ENCODE measurements around the gene SSTR3.

SSTR3 gene

GRCh38 chr22:37225481-37225880, 13.2 kb upstream of the SSTR3 start:
- Histone ChIP-seq H3K4me1 (ENCODE audit: low read length) (peaks cover 90% of the 10 kb centered on the region), H3K79me2 (ENCODE audit: low read length) (peaks cover 57% of the 10 kb centered on the region), H2AFZ (ENCODE audit: low read depth, low read length) (no peak overlapping the region), H3K4me2 (ENCODE audit: low read length) (no peak overlapping the region), H3K27ac (ENCODE audit: low read length) (peak overlapping the region; percentile 97), H3K9me3 (ENCODE audit: insufficient read depth, low read length) (peaks cover 10% of the 10 kb centered on the region; the same call in 1 of the 2 replicates), H3K36me3 (replicated peaks; ENCODE audit: low read depth, low read length) (peaks cover 81% of the 10 kb centered on the region), H3K9ac (ENCODE audit: low read length) (no peak overlapping the region; the same call in 1 of the 2 replicates), H4K20me1 (ENCODE audit: insufficient read depth, low read length) (peaks cover 8% of the 10 kb centered on the region; the same call in 1 of the 2 replicates), H3K4me3 (ENCODE audit: low read length) (no peak overlapping the region), H3K27me3 (ENCODE audit: low read depth, low read length) (no peaks in the 10 kb centered on the region)
- TF ChIP-seq EZH2phosphoT487 (IDR thresholded peaks at IDR 0.05; ENCODE audit: low read depth) (no peak), CTCF (IDR thresholded peaks at IDR 0.05; ENCODE audit: low read depth, low read length) (peak; percentile 51)

DNA sequence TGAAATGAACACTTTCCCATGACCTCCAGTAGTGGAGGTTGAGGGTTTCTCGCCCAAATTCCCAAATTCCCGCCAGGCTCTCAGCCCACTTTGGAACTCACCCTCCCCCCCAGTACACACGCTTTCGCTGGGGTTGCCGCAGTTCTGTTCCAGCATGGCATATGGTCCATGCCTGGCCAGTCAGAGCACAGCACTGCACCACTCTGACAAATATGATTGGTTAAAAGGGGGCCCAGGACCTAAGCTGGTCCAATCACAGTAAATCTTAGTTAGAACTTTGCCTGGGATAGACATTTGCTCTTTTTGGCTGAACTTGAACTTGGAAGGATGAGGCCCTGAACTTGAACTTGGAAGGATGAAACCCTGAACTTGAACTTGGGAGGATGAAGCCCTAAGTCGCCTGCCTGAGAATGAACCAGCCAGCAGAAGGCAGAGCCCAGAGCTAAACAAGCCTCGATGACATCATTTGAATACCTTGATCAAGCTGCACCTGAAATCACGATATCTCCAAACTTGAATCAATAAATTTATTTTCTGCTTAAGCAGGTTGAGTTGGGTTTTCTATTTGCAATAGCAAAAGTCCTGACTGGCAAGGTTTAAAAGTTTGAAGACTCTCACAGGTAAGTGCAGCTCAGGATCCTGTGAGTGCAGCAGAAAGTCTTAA, 12.6 kb upstream of the SSTR3 start:
- TF ChIP-seq EZH2phosphoT487 (IDR thresholded peaks at IDR 0.05; ENCODE audit: low read depth) (no peak), CTCF (IDR thresholded peaks at IDR 0.05; ENCODE audit: low read depth, low read length) (no peak)
- Histone ChIP-seq H3K36me3 (replicated peaks; ENCODE audit: low read depth, low read length) (peaks cover 81% of the 10 kb centered on the region), H4K20me1 (ENCODE audit: insufficient read depth, low read length) (peaks cover 8% of the 10 kb centered on the region; the same call in 1 of the 2 replicates), H3K27ac (ENCODE audit: low read length) (peak overlapping the region; percentile 97), H3K4me1 (ENCODE audit: low read length) (peaks cover 90% of the 10 kb centered on the region), H3K4me2 (ENCODE audit: low read length) (0 out of 2 replicates have a peak overlapping the region, but pooled peaks have one; percentile 46), H3K27me3 (ENCODE audit: low read depth, low read length) (no peaks in the 10 kb centered on the region), H3K9me3 (ENCODE audit: insufficient read depth, low read length) (peaks cover 10% of the 10 kb centered on the region; the same call in 1 of the 2 replicates), H3K79me2 (ENCODE audit: low read length) (peaks cover 61% of the 10 kb centered on the region), H3K4me3 (ENCODE audit: low read length) (no peak overlapping the region), H3K9ac (ENCODE audit: low read length) (peak overlapping the region; percentile 46; the same call in 1 of the 2 replicates), H2AFZ (ENCODE audit: low read depth, low read length) (no peak overlapping the region)

GRCh38 chr22:37223965-37224551, 11.8 kb upstream of the SSTR3 start:
- no peak for TF ChIP-seq EZH2phosphoT487 (IDR thresholded peaks at IDR 0.05; ENCODE audit: low read depth)
- no peak for TF ChIP-seq CTCF (IDR thresholded peaks at IDR 0.05; ENCODE audit: low read depth, low read length)
- H3K36me3 ChIP-seq (replicated peaks; ENCODE audit: low read depth, low read length): peaks cover 73% of the 10 kb centered on the region
- H3K27ac ChIP-seq (ENCODE audit: low read length): peak overlapping the region; percentile 97
- no peaks in the 10 kb centered on the region for H3K27me3 ChIP-seq (ENCODE audit: low read depth, low read length)
- peaks cover 56% of the 10 kb centered on the region for H3K79me2 ChIP-seq (ENCODE audit: low read length)
- peaks cover 10% of the 10 kb centered on the region; the same call in 1 of the 2 replicates for H3K9me3 ChIP-seq (ENCODE audit: insufficient read depth, low read length)
- peak overlapping the region; percentile 69 for H3K9ac ChIP-seq (ENCODE audit: low read length)
- H3K4me2 ChIP-seq (ENCODE audit: low read length): peak overlapping the region; percentile 48
- no peak overlapping the region for H2AFZ ChIP-seq (ENCODE audit: low read depth, low read length)
- H3K4me1 ChIP-seq (ENCODE audit: low read length): peaks cover 90% of the 10 kb centered on the region
- H3K4me3 ChIP-seq (ENCODE audit: low read length): peak overlapping the region; percentile 22
- peaks cover 8% of the 10 kb centered on the region; the same call in 1 of the 2 replicates for H4K20me1 ChIP-seq (ENCODE audit: insufficient read depth, low read length)

GRCh38 chr22:37222440-37222971, 10.2 kb upstream of the SSTR3 start:
- no peak overlapping the region for H2AFZ ChIP-seq (ENCODE audit: low read depth, low read length)
- no peak for TF ChIP-seq CTCF (IDR thresholded peaks at IDR 0.05; ENCODE audit: low read depth, low read length)
- TF ChIP-seq EZH2phosphoT487 (IDR thresholded peaks at IDR 0.05; ENCODE audit: low read depth): no peak
- H3K36me3 ChIP-seq (replicated peaks; ENCODE audit: low read depth, low read length): peaks cover 66% of the 10 kb centered on the region

More at GRCh38 chr22:37222440-37222971, 10.2 kb upstream of the SSTR3 start:
- H3K79me2 ChIP-seq (ENCODE audit: low read length): peaks cover 41% of the 10 kb centered on the region
- peaks cover 87% of the 10 kb centered on the region for H3K4me1 ChIP-seq (ENCODE audit: low read length)
- no peaks in the 10 kb centered on the region for H4K20me1 ChIP-seq (ENCODE audit: insufficient read depth, low read length)
- H3K4me2 ChIP-seq (ENCODE audit: low read length): peak overlapping the region; percentile 18
- peaks cover 10% of the 10 kb centered on the region; the same call in 1 of the 2 replicates for H3K9me3 ChIP-seq (ENCODE audit: insufficient read depth, low read length)
- H3K27ac ChIP-seq (ENCODE audit: low read length): peak overlapping the region; percentile 97
- no peak overlapping the region for H3K4me3 ChIP-seq (ENCODE audit: low read length)
- peak overlapping the region; percentile 22; the same call in 1 of the 2 replicates for H3K9ac ChIP-seq (ENCODE audit: low read length)
- no peaks in the 10 kb centered on the region for H3K27me3 ChIP-seq (ENCODE audit: low read depth, low read length)

Data from OCI-LY3 (cell line).